Esophagus muscularis mucosa (tissue), 3 donors: Measurements from ENCODE around the gene FAM169A.

Source experiments
- POLR2A ChIP-seq: fragments of 450-650 bp; IDR thresholded peaks from one replicate; pipeline ENCODE4 v1.6.1; 2017; ENCODE audit warnings: antibody characterized with exemption, moderate library complexity, mild to moderate bottlenecking, low read depth
- TF ChIP-seq, protein P1 (sequence below), 3 experiments: fragments of 200-600 bp in 2 of 3; fragments of 450-650 bp in 1 of 3; sonication (generic) in 2 of 3; IDR thresholded peaks; one replicate each; pipeline ENCODE4 v1.5.1; 2017 to 2019; ENCODE audit warnings: antibody characterized with exemption in 3 of 3, mild to moderate bottlenecking in 2 of 3, moderate library complexity in 1 of 3

DNA sequence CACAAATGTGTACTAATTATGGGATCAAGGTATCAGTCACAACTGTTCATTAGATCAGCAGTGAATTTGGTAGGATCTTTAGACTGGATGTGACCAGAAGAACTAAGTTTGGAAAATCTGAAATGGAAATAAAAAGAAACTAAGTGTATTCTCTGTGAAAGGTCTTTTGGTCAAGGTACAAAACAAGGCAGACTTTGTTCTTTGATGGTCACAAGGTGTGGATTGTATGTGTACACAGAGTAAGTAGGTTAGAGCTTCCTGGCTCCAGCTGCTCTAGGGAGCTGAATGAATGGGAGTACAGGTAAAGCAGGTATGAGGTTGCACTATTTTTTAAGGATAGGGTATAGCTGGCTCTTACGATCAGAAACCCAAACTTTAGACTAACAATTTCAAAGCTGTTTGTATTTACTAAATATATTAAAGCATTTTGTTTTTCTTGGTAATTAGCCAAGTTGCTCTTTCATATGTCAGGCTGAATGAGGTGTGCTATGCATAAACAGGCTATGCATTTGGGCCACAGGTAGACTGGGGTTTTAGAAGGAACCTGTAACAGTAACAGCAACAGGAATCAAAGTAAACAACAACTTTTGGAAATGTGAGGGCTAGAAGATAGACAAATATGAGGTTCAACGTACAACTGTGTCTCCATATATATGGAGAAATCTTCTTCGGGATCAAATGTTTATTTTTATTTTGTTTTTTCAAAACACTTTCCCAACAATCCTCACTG lies 32.5 kb downstream of the FAM169A start:
- TF ChIP-seq POLR2A: no peak
- TF ChIP-seq, protein P1, sequence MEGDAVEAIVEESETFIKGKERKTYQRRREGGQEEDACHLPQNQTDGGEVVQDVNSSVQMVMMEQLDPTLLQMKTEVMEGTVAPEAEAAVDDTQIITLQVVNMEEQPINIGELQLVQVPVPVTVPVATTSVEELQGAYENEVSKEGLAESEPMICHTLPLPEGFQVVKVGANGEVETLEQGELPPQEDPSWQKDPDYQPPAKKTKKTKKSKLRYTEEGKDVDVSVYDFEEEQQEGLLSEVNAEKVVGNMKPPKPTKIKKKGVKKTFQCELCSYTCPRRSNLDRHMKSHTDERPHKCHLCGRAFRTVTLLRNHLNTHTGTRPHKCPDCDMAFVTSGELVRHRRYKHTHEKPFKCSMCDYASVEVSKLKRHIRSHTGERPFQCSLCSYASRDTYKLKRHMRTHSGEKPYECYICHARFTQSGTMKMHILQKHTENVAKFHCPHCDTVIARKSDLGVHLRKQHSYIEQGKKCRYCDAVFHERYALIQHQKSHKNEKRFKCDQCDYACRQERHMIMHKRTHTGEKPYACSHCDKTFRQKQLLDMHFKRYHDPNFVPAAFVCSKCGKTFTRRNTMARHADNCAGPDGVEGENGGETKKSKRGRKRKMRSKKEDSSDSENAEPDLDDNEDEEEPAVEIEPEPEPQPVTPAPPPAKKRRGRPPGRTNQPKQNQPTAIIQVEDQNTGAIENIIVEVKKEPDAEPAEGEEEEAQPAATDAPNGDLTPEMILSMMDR (IDR thresholded peaks at IDR 0.05): no peak
